ENCODE data around the gene CLTC.
A peak's percentile ranks its signal among the peaks of the same experiment; 100 is the strongest.

Gene CLTC

GRCh38 chr17:59684967-59685366 lies 65.3 kb downstream of the CLTC start:
- DNase-seq = no peak

GRCh38 chr17:59688008-59688407 lies 68.3 kb downstream of the CLTC start:
- no peak for DNase-seq

DNA sequence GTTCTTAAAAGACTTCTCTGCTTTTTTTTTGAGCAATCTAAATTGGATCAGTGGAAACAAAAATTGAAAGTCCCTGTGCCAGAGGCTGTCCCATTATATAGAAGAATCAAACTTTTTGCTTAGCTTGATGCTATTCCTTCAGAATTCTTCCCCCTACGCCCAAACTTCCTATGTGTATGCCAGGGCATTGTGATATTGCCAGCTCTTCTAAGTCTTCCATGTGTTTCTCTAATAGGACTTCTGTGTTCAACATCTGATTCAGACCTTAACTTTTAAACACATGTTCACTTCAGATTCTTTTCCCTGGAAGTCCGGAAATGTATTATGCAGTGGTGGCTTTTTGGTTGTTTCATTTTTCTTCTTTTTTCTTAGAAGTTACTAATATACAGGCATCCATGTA lies 68.8 kb downstream of the CLTC start:
- DNase-seq = no peak

DNA sequence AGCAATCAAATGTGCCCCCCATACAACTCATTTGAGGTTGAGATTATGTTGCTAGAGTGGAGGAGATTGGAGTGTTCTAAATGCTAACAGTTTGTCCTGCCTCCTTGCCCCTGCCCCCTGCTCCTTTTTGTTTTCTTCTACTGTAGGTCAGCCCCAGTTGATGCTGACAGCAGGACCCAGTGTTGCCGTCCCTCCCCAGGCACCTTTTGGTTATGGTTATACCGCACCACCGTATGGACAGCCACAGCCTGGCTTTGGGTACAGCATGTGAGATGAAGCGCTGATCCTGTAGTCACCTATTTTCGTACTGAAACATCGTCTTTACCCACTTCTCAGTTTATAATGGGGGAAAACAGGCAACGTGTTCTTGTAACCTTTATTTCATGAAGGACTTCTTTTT lies 73.9 kb downstream of the CLTC start:
- DNase-seq = no peak

DNA sequence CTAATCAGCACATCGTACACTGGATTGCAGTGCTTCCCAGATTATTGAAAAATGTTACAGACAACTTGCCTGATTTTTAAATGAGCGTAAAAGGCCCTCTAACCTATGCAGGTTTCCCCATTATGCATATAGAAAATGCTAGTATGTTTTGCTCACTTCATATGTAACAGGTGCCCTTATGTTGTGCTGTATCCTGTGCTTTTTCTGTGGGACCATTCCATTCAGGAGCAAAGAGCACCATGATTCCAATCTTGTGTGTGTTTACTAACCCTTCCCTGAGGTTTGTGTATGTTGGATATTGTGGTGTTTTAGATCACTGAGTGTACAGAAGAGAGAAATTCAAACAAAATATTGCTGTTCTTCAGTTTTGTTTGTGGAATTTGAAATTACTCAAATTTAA lies 74.6 kb downstream of the CLTC start:
- no peak for DNase-seq

- DNase-seq = peak in 1 of 5 donors; percentile 35
Measured at GRCh38 chr17:59695945-59696681, 76.4 kb downstream of the CLTC start.

GRCh38 chr17:59696682-59697277 lies 77.1 kb downstream of the CLTC start:
- no peak for DNase-seq

DNA sequence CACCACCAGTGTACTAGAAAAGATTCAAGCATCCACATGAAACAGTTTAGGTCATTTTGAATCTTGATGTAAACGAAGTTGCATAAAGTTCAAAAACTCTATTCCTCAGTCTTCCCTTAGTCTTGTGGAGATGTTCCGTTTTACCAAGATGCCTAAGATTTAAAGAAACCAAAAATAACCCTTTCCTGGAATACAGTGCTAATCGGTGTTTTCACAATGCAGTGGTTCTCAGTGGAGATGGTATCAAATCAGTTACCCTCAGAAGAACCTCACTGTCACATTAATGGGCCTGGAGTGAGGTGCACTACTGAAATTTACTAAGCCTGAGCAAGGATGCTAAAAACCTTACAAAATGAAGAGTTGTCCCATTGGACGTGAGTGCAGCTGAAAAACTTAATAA lies 78.4 kb downstream of the CLTC start:
- no peak for DNase-seq

DNA sequence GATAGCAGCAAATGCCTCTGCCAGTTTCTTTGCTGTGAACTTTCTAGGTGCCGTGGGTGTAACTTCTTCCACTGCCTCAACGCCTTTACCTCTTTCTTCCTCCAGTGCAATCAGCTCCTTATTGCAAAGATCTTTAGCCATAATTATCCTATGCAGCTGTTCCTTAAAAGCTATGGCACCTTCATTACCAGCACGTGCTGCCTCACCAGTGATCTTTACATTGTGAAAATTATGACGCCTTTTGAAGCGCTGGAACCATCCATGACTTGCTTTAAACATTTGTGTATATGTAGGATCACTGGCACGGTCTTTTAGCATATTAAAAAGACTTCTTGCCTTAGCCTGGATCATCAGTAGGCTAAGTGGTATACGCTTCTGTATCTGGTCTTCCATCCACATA lies 79.5 kb downstream of the CLTC start:
- no peak for DNase-seq

GRCh38 chr17:59699786-59700185 lies 80.1 kb downstream of the CLTC start:
- DNase-seq = no peak

GRCh38 chr17:59702304-59702703 lies 82.6 kb downstream of the CLTC start:
- no peak for DNase-seq

- DNase-seq = peak; percentile 85 to 98 (median 89)
Measured at GRCh38 chr17:59707149-59707970, 87.7 kb downstream of the CLTC start, which contains the start of the genes PTRH2 and VMP1. Gene PTRH2, minus strand, starts transcription at chr17:59707430. Its CDS starts 9,452 bp downstream, at chr17:59697978. Gene VMP1, plus strand, starts transcription at chr17:59707654. Its CDS starts 23,793 bp downstream, at chr17:59731447.

DNA sequence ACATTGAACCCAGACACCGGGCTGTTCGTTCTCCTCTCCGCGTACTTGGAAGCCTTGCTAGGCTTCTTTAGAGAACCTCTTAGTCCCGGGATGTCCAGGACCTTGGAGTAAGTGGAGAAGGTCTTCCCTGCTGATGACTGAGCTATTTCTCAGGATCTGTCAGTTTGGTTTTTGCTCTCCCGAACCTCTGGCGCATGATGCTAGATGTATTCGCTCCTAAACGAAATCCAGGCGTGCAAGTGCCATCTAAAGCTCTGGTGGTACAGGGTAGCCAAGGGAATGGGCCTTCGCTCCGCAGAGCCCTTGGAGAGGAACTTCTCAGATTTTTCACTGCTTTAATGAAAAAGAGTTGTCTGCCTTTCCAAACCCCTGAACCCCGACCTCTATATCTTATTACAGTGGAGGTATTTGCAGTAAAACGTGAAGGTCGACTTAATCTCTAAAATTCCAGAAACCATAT lies 88.3 kb downstream of the CLTC start:
- no peak for DNase-seq

- no peak for DNase-seq
Measured at GRCh38 chr17:59711936-59712335, 92.2 kb downstream of the CLTC start.

DNA sequence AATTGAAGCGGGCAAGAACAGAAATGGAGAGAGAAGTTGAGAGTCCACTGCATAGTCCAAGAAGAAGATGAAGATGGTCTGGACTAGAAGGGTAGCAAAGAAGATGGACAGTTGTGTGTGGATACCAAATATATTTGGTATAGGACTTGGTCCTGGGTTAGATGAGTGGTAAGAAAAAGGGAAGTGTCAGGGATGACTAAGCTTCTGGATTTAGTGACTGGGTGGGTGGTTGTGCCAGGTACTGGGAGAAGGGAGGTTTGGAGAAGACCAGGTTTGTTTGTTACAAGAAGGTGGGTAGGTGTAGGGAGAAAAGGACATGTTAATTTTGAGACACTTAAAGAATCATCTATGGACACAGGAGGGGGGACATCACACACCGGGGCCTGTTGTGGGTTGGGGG lies 93.2 kb downstream of the CLTC start:
- DNase-seq = no peak

DNA sequence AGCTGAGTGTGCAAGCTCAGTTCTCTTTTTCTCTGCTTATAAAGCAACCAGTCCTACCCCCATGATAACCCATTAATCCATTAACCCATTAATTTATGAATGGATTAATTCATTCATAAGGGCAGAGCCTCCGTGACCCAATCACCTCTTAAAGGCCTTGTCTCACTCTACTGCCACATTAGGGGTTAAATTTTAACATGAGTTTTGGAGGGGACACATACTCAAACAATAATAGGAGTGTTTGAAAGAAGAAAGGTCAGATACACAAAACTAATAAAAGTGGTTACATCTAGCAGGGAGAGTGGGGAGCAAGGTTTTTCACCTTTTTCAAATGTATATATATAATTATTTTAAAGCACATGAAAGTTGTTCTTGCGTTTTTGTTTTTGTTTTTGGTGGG lies 94.6 kb downstream of the CLTC start:
- no peak for DNase-seq

DNA sequence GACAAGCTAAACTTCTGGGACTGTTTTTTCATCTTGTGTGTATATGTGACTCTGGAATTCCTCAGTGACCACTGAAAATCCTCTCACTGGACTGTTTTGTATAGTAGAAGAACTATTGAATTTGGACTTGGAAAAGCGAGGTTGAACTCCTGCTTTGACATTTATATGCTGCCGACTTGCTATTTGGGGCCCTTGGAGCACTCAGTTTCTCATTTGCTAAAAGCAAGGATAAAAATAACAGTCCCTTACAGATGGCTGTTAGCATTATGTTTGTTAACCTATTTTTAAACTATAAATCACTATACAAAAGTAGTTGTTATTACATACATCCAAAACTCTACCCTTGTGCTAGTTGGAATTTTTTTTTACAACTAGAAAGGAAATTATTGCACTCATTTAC lies 96.7 kb downstream of the CLTC start:
- DNase-seq = no peak

- DNase-seq = no peak
Measured at GRCh38 chr17:59719526-59719925, 99.8 kb downstream of the CLTC start.

GRCh38 chr17:59722623-59723022 lies 102.9 kb downstream of the CLTC start:
- no peak for DNase-seq

- DNase-seq = no peak
Measured at GRCh38 chr17:59723041-59723440, 103.3 kb downstream of the CLTC start.

DNA sequence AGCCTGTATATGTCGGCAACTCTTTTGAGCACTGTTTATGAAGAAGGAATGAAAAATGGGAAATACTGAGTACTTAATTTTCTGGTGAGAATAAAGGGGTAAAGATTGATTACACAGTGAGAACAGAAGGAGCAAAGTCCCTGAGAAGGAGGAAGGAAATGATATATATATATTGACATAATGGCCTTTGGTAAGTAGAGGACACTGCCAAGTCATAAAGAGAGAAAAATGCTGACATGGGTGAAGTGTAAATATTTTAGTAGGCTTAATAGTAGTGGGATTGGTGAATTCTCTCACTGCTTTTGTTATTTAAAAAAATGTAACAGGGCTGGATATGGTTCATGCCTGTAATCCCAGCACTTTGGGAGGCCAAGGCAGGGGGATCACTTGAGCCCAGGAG lies 103.9 kb downstream of the CLTC start:
- DNase-seq = no peak

- no peak for DNase-seq
Measured at GRCh38 chr17:59725691-59726090, 106.0 kb downstream of the CLTC start.

- no peak for DNase-seq
Measured at GRCh38 chr17:59727817-59728533, 108.3 kb downstream of the CLTC start.

All from T-helper 1 cell (primary cell).